GM23248 (cell line): Measurements from ENCODE around the gene ENAH. TPM values are rescaled to one million over a fixed set of nuclear protein-coding genes. Genes with fewer than 3 reads are reported as not detected.

Experiments used
- DNase-seq: peaks from one replicate; pipeline ENCODE4 v3.0.0-alpha.2; 2015
- H2AFZ ChIP-seq: fragments of 200-600 bp; sonication (generic); 2 replicates; pipeline ENCODE4 v1.6.1; 2016; ENCODE audit warnings: antibody characterized with exemption
- H3F3A ChIP-seq: fragments of 200-600 bp; sonication (generic); 2 replicates; pipeline ENCODE4 v1.6.1; 2016; ENCODE audit warnings: mild to moderate bottlenecking, antibody characterized with exemption, mixed run types; ENCODE audit not compliant: insufficient read depth
- H3K27ac ChIP-seq: fragments of 200-600 bp; sonication (generic); 2 replicates; pipeline ENCODE4 v1.5.1; 2016; ENCODE audit warnings: mild to moderate bottlenecking
- H3K27me3 ChIP-seq: fragments of 200-600 bp; sonication (generic); replicated peaks from 2 replicates; pipeline ENCODE4 v1.6.1; 2016; ENCODE audit warnings: mild to moderate bottlenecking; ENCODE audit not compliant: insufficient read depth
- H3K36me3 ChIP-seq: fragments of 200-600 bp; sonication (generic); 2 replicates; pipeline ENCODE4 v1.6.1; 2016; ENCODE audit warnings: low read depth, mild to moderate bottlenecking
- H3K4me1 ChIP-seq: fragments of 200-600 bp; sonication (generic); 2 replicates; pipeline ENCODE4 v1.6.1; 2016; ENCODE audit warnings: mild to moderate bottlenecking; ENCODE audit not compliant: insufficient read depth
- H3K4me2 ChIP-seq: fragments of 200-600 bp; sonication (generic); one replicate; pipeline ENCODE4 v1.6.1; 2016; ENCODE audit warnings: mild to moderate bottlenecking; ENCODE audit not compliant: unreplicated experiment
- H3K4me3 ChIP-seq: fragments of 200-600 bp; sonication (generic); 2 replicates; pipeline ENCODE4 v1.5.1; 2016; ENCODE audit warnings: mild to moderate bottlenecking
- H3K79me2 ChIP-seq: fragments of 200-600 bp; sonication (generic); 2 replicates; pipeline ENCODE4 v1.6.1; 2016; ENCODE audit warnings: mild to moderate bottlenecking; ENCODE audit not compliant: insufficient read depth
- H3K9ac ChIP-seq: fragments of 200-600 bp; sonication (generic); 2 replicates; pipeline ENCODE4 v1.6.1; 2016; ENCODE audit warnings: mild to moderate bottlenecking
- H3K9me2 ChIP-seq: fragments of 200-600 bp; sonication (generic); 2 replicates; pipeline ENCODE4 v1.6.1; 2016; ENCODE audit warnings: mixed run types, mild to moderate bottlenecking, moderate library complexity; ENCODE audit not compliant: insufficient read depth
- H3K9me3 ChIP-seq: fragments of 200-600 bp; sonication (generic); one replicate; pipeline ENCODE4 v1.6.1; 2017; ENCODE audit warnings: low read depth
- H4K20me1 ChIP-seq: fragments of 200-600 bp; sonication (generic); 2 replicates; pipeline ENCODE4 v1.6.0; 2016; ENCODE audit not compliant: insufficient read depth
- EZH2 ChIP-seq: fragments of 200-600 bp; sonication (generic); IDR thresholded peaks from 2 replicates; pipeline ENCODE4 v1.6.1; 2018; ENCODE audit warnings: antibody characterized with exemption, mild to moderate bottlenecking; ENCODE audit not compliant: insufficient read depth, poor library complexity, severe bottlenecking
- EZH2phosphoT487 ChIP-seq: fragments of 200-600 bp; sonication (generic); IDR thresholded peaks from 2 replicates; pipeline ENCODE4 v1.6.1; 2018; ENCODE audit warnings: antibody characterized with exemption, moderate library complexity, mild to moderate bottlenecking, low read depth; ENCODE audit not compliant: insufficient read depth
- WGBS, 2 experiments: methylation state at CpG; one replicate each; pipeline ENCODE4 v1.1.6; 2015 to 2017; ENCODE audit warnings: low lambda C conversion rate in 2 of 2, low coverage in 1 of 2; ENCODE audit errors: missing lambda C conversion rate in 2 of 2; 5-methylcytosine and 5-hydroxymethylcytosine counted together
- in situ Hi-C: fragments of 300-500 bp; cut with MboI; formaldehyde crosslinking; loops from 2 replicates; pipeline ENCODE4 v1.15.0; 2020
- polyA plus RNA-seq: library from polyadenylated mRNA; unstranded; fragments of >200 nt; fragmentation: Nextera tagmentation; extraction: Ambion mirVana; gene quantifications from 2 replicates; pipeline ENCODE4 v1.2.1, GENCODE V29; 2016
- total RNA-seq: library from RNA; depleted of rRNA; stranded (reverse); fragments of >200 nt; shearing (Covaris generic); gene quantifications from 2 replicates; pipeline ENCODE4 v1.2.3, GENCODE V29; 2014; rRNA removed

Gene ENAH
- total and polyA plus RNA-seq, 2 experiments from 2014 or later: 40.1 to 125 TPM

DNA sequence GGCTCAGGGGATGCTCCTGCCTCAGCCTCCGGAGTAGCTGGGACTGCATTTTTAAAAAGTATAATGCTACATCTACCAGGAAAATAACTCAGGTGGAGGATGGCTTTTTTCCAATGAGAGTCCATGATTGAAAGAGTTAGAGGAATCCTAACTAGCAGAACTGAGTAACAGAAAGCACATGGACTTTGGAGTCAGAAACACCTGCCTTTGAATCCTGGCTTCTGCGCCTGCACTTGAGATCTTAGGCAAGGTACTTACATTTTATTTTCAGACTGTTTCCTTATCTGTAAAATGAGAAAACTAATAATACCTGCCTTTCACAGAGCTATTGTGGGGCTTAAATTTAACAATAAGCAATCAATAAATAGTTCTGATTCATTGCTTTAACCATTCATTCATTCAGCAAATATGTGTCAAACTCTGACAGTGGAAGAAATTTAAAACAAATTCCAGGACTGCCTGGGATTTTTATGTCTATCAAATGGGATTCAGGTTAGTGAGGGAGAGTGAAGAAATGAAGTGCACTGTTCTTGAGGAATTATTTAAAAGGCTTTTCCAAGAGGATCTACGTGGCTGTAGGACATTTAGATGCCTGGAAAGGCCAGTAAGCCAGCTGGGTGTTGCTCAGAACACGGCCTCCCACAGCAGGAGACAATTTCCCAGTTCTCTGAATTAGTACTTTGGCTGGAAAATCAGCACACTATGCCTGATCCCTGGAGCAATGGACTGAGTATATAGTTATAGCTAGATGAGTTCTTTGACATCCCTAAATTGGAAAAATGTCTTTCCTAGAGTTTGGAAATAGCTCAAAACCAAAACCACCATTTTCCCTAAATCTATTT lies 212.3 kb downstream of the ENAH start:
- 59 to 64% methylated on average over 4 of the region's 4 CpGs for WGBS, 2 experiments
- in situ Hi-C loops: no loop called here
- H4K20me1 ChIP-seq: no peaks in the 10 kb centered on the region

GRCh38 chr1:225437710-225438437 lies 215.0 kb downstream of the ENAH start:
- no peaks in the 10 kb centered on the region for H4K20me1 ChIP-seq
- H3K27ac ChIP-seq: no peak overlapping the region
- H3K4me3 ChIP-seq: no peak overlapping the region
- 83 to 92% methylated on average over 5 of the region's 5 CpGs for WGBS, 2 experiments
- in situ Hi-C loops: no loop called here
- H3K79me2 ChIP-seq: no peaks in the 10 kb centered on the region
- H3K27me3 ChIP-seq: no peaks in the 10 kb centered on the region
- H3F3A ChIP-seq: no peaks in the 10 kb centered on the region
- H3K4me2 ChIP-seq: no peak overlapping the region
- H3K36me3 ChIP-seq: no peaks in the 10 kb centered on the region
- H3K9me2 ChIP-seq: no peaks in the 10 kb centered on the region
- H3K9ac ChIP-seq: no peak overlapping the region
- peak; percentile 48 for DNase-seq
- H3K4me1 ChIP-seq: no peaks in the 10 kb centered on the region
- no peaks in the 10 kb centered on the region for H3K9me3 ChIP-seq
- no peak overlapping the region for H2AFZ ChIP-seq
- no peak for TF ChIP-seq EZH2phosphoT487
- TF ChIP-seq EZH2: no peak

More for the DNA sequence above, 212.3 kb downstream of the ENAH start:
- H3F3A ChIP-seq: no peaks in the 10 kb centered on the region
- no peaks in the 10 kb centered on the region for H3K9me2 ChIP-seq
- no peak for TF ChIP-seq EZH2
- TF ChIP-seq EZH2phosphoT487: no peak
- H3K4me3 ChIP-seq: no peak overlapping the region
- no peak overlapping the region for H3K9ac ChIP-seq
- no peak overlapping the region for H2AFZ ChIP-seq
- H3K79me2 ChIP-seq: no peaks in the 10 kb centered on the region
- DNase-seq: no peak
- no peaks in the 10 kb centered on the region for H3K9me3 ChIP-seq
- no peak overlapping the region for H3K27ac ChIP-seq
- H3K27me3 ChIP-seq: no peaks in the 10 kb centered on the region
- no peaks in the 10 kb centered on the region for H3K4me1 ChIP-seq
- H3K36me3 ChIP-seq: no peaks in the 10 kb centered on the region
- H3K4me2 ChIP-seq: no peak overlapping the region

Other genes with a start within 250 kb of the ENAH start
- gene LBR, start 225.1 kb downstream of the ENAH start, total RNA-seq: 12.3 and 13.5 TPM in 2 replicates
- gene LBR, start 225.1 kb downstream of the ENAH start, polyA plus RNA-seq: 16.8 and 19.0 TPM in 2 replicates
- gene SRP9, start 124.7 kb upstream of the ENAH start, total RNA-seq: 321 and 446 TPM in 2 replicates
- 415 and 419 TPM in 2 replicates for gene SRP9, start 124.7 kb upstream of the ENAH start, polyA plus RNA-seq
- gene EPHX1, start 157.0 kb upstream of the ENAH start, total RNA-seq: 18.2 and 21.9 TPM in 2 replicates
- 16.6 and 17.0 TPM in 2 replicates for gene EPHX1, start 157.0 kb upstream of the ENAH start, polyA plus RNA-seq
- gene TMEM63A, start 229.3 kb upstream of the ENAH start, total RNA-seq: 9.7 and 11.9 TPM in 2 replicates
- 8.5 and 13.5 TPM in 2 replicates for gene TMEM63A, start 229.3 kb upstream of the ENAH start, polyA plus RNA-seq
- not detected in 2 replicates for gene LEFTY1, start 236.0 kb upstream of the ENAH start, total RNA-seq
- gene LEFTY1, start 236.0 kb upstream of the ENAH start, polyA plus RNA-seq: not detected in 2 replicates